HepG2 (cell line): ENCODE results near the gene LYSMD2. TPM values are rescaled to one million over a fixed set of nuclear protein-coding genes. Genes with fewer than 3 reads are reported as not detected.

Source experiments
- ATAC-seq: fragments of 200-7000 bp; cut with Tn5 transposase; 3 replicates; pipeline ENCODE4 v1.9.1; 2020; ENCODE audit warnings: mild to moderate bottlenecking, moderate library complexity
- BruUV-seq: library from RNA; stranded (reverse); fragments of 400-500 nt; replicated peaks from 2 replicates; lab custom pipeline; 2021; lab: Mats Ljungman, UMichigan
- CTCF ChIA-PET: fragments of 300-600 bp; formaldehyde crosslinking; extraction: SDS; loops from one replicate; lab custom pipeline; 2021; ENCODE audit warnings: low total read pairs, inconsistent platforms, low intra/inter-chr PET ratio; lab: Yijun Ruan, JAX
- POLR2A ChIA-PET: fragments of 350-600 bp; sonication (Branson Sonifier 250); formaldehyde crosslinking; loops from one replicate; lab custom pipeline; 2020; ENCODE audit warnings: antibody characterized with exemption, inconsistent platforms; lab: Yijun Ruan, JAX
- DNase-seq: peaks from one replicate; pipeline ENCODE4 v3.0.0-alpha.2; 2015; ENCODE audit warnings: low spot score
- FAIRE-seq: peaks from 3 replicates; lab custom pipeline; 2011; peaks lifted over from hg19 to GRCh38; lab: Jason Lieb, UNC
- H2AFZ ChIP-seq: one replicate; pipeline ENCODE4 v1.6.1; 2011; ENCODE audit warnings: low read length, inconsistent platforms
- H3K27ac ChIP-seq: fragments of 300-600 bp; 3 replicates; pipeline ENCODE4 v1.8.0; 2011; ENCODE audit warnings: mixed run types, mild to moderate bottlenecking, mixed read lengths, low read length, inconsistent platforms; ENCODE audit not compliant: insufficient read depth; ENCODE audit errors: extremely low read length
- H3K27me3 ChIP-seq, 2 experiments: fragments of 200-600 bp in 1 of 2; 2 replicates in 1 of 2; 3 replicates in 1 of 2; pipeline versions ENCODE4 v1.6.0 to v1.8.0; 2011; ENCODE audit warnings: low read length in 2 of 2, mild to moderate bottlenecking in 2 of 2, moderate library complexity in 2 of 2, inconsistent platforms in 1 of 2; ENCODE audit not compliant: insufficient read depth in 2 of 2, control insufficient read depth in 1 of 2
- H3K36me3 ChIP-seq, 2 experiments: fragments of 200-600 bp in 1 of 2; replicated peaks in 1 of 2; 2 replicates in 1 of 2; 3 replicates in 1 of 2; pipeline versions ENCODE4 v1.5.1 to v1.8.0; 2011; ENCODE audit warnings: low read length in 2 of 2, inconsistent platforms in 1 of 2; ENCODE audit not compliant: insufficient read depth in 2 of 2, control insufficient read depth in 1 of 2
- H3K4me1 ChIP-seq: 2 replicates; pipeline ENCODE4 v1.5.1; 2012; ENCODE audit warnings: low read length, inconsistent platforms; ENCODE audit not compliant: insufficient read depth
- H3K4me2 ChIP-seq: 2 replicates; pipeline ENCODE4 v1.6.0; 2011; ENCODE audit warnings: low read depth, low read length, inconsistent platforms
- H3K4me3 ChIP-seq, 3 experiments: fragments of 200-600 bp in 1 of 3; sonication (generic), shearing (Covaris generic) in 1 of 3; replicated peaks in 1 of 3; 2 replicates each; pipeline ENCODE4 v1.5.1; 2011 to 2016; ENCODE audit warnings: low read length in 3 of 3, inconsistent platforms in 2 of 3, low read depth in 2 of 3, mild to moderate bottlenecking in 2 of 3, control low read depth in 1 of 3, mixed read lengths in 1 of 3; ENCODE audit not compliant: insufficient read depth in 1 of 3
- H3K79me2 ChIP-seq: one replicate; pipeline ENCODE4 v1.6.1; 2011; ENCODE audit warnings: low read length, inconsistent platforms; ENCODE audit not compliant: insufficient read depth
- H3K9ac ChIP-seq: 2 replicates; pipeline ENCODE4 v1.6.0; 2011; ENCODE audit warnings: mild to moderate bottlenecking, low read depth, low read length, inconsistent platforms; ENCODE audit not compliant: insufficient read depth
- H3K9me3 ChIP-seq: 2 replicates; pipeline ENCODE4 v1.5.1; 2012; ENCODE audit warnings: mild to moderate bottlenecking, low read length
- H4K20me1 ChIP-seq: 2 replicates; pipeline ENCODE4 v1.6.0; 2011; ENCODE audit warnings: inconsistent platforms, mild to moderate bottlenecking, low read length, moderate library complexity; ENCODE audit not compliant: insufficient read depth
- ARID4A ChIP-seq: sonication (generic); formaldehyde crosslinking; IDR thresholded peaks from 2 replicates; pipeline ENCODE4 v1.5.0; 2020; ENCODE audit warnings: mild to moderate bottlenecking, missing genetic modification reagents, borderline replicate concordance
- ATF7 ChIP-seq, 2 experiments: fragments of 450-650 bp in 1 of 2; sonication (generic) in 1 of 2; formaldehyde crosslinking in 1 of 2; IDR thresholded peaks; 2 replicates each; pipeline versions ENCODE4 v1.4.0 to v1.6.1; 2016 to 2020; ENCODE audit warnings: antibody characterized with exemption in 1 of 2, mild to moderate bottlenecking in 1 of 2, missing genetic modification reagents in 1 of 2
- CEBPB ChIP-seq: IDR thresholded peaks from 2 replicates; pipeline ENCODE4 v1.6.1; 2011; ENCODE audit warnings: low read depth, low read length, improper control_type of control experiment, borderline replicate concordance
- ETV6 ChIP-seq: sonication (generic); formaldehyde crosslinking; conservative IDR thresholded peaks from 2 replicates; pipeline ENCODE4 v1.4.0; 2020; ENCODE audit warnings: missing genetic modification reagents
- FOXK1 ChIP-seq: sonication (generic); formaldehyde crosslinking; IDR thresholded peaks from 2 replicates; pipeline ENCODE4 v1.4.0; 2020; ENCODE audit warnings: low read depth, missing genetic modification reagents, borderline replicate concordance
- GMEB1 ChIP-seq: sonication (generic); formaldehyde crosslinking; IDR thresholded peaks from 2 replicates; pipeline ENCODE4 v1.5.1; 2020; ENCODE audit warnings: missing genetic modification reagents, mild to moderate bottlenecking, borderline replicate concordance
- HOXA5 ChIP-seq: sonication (generic); formaldehyde crosslinking; IDR thresholded peaks from 2 replicates; pipeline ENCODE4 v1.4.0; 2020; ENCODE audit warnings: missing genetic modification reagents
- NFRKB ChIP-seq: fragments of 450-650 bp; IDR thresholded peaks from 2 replicates; pipeline ENCODE4 v1.6.1; 2017
- NKX3-1 ChIP-seq: sonication (generic); formaldehyde crosslinking; IDR thresholded peaks from 2 replicates; pipeline ENCODE4 v1.5.0; 2020; ENCODE audit warnings: missing genetic modification reagents
- NR2F6 ChIP-seq, 2 experiments: IDR thresholded peaks; 2 replicates each; pipeline ENCODE4 v1.6.1; 2016; ENCODE audit warnings: antibody characterized with exemption in 1 of 2, mild to moderate bottlenecking in 1 of 2
- PBX3 ChIP-seq: sonication (generic); formaldehyde crosslinking; IDR thresholded peaks from 2 replicates; pipeline ENCODE4 v1.8.1; 2023; ENCODE audit warnings: missing genetic modification reagents, inconsistent platforms, borderline replicate concordance
- SNAPC2 ChIP-seq: sonication (generic); formaldehyde crosslinking; IDR thresholded peaks from 2 replicates; pipeline ENCODE4 v1.8.1; 2022; ENCODE audit warnings: mild to moderate bottlenecking, missing genetic modification reagents
- ZKSCAN1 ChIP-seq: fragments of 150-350 bp; IDR thresholded peaks from 2 replicates; pipeline ENCODE4 v1.6.1; 2014; ENCODE audit warnings: low read length
- ZNF577 ChIP-seq: sonication (generic); formaldehyde crosslinking; IDR thresholded peaks from 2 replicates; pipeline ENCODE4 v1.4.0; 2020; ENCODE audit warnings: mild to moderate bottlenecking, low read depth, missing genetic modification reagents, borderline replicate concordance
- WGBS: methylation state at CpG from one replicate; pipeline ENCODE4 v1.1.6; 2017; ENCODE audit warnings: low lambda C conversion rate; 5-methylcytosine and 5-hydroxymethylcytosine counted together
- in situ Hi-C: cut with HindIII; loops from 2 replicates; pipeline ENCODE4 v1.10.0; 2017; ENCODE audit warnings: low pct_unique_long_range_greater_than_20kb; ENCODE audit not compliant: extremely low pct_ligation_motif_present
- intact Hi-C: fragments of 100-400 bp; cut with micrococcal nuclease; formaldehyde crosslinking; loops from one replicate; pipeline ENCODE4 v1.10.0; 2022; ENCODE audit not compliant: unreplicated experiment
- polyA plus RNA-seq, 8 experiments: library from polyadenylated mRNA; depleted of rRNA in 3 of 8; stranded (reverse) in 7 of 8; unstranded in 1 of 8; fragments of >200 nt; fragmentation: Illumina TruSeq in 4 of 8; extraction: Trizol in 4 of 8; gene quantifications; 2 replicates each; pipeline versions ENCODE4 v1.2.1 to v1.2.3, GENCODE V29; 2011 to 2016; ENCODE audit warnings: low read depth in 4 of 8, missing spikeins in 1 of 8, mixed read lengths in 1 of 8; ENCODE audit not compliant: insufficient read depth in 1 of 8
- total RNA-seq, 5 experiments: library from RNA; depleted of rRNA; stranded (reverse); fragments of >200 nt; fragmentation: Illumina TruSeq; extraction: Trizol; gene quantifications; 2 replicates each; pipeline ENCODE4 v1.2.3, GENCODE V29; 2016; ENCODE audit warnings: low read depth in 1 of 5

The LYSMD2 gene
- total and polyA plus RNA-seq, 2 of the 13 experiments (the other 11 are each of a cell fraction or from before 2014, with no cell fraction given) = 0.05 to 0.27 TPM

GRCh38 chr15:51681303-51681963 is 56.0 kb downstream of the LYSMD2 start, which contains the start of gene SCG3:
SCG3 (plus strand) TSS chr15:51681503; CDS start chr15:51681756, 253 bp downstream.
- H3K36me3 ChIP-seq = no peaks in the 10 kb centered on the region
- 27% methylated on average over 27 of the region's 38 CpGs for WGBS
- no peaks in the 10 kb centered on the region for H3K9me3 ChIP-seq
- ChIA-PET POLR2A (no interaction called here), CTCF (no interaction called here)
- H3K9ac ChIP-seq = no peak within 1 kb of the TSS
- DNase-seq (peak; percentile 47), ATAC-seq (peak; percentile 94), FAIRE-seq (no peak)
- intact Hi-C loops (no loop called here), in situ Hi-C loops (no loop called here)
- H2AFZ ChIP-seq = no peak within 1 kb of the TSS
- no peak within 1 kb of the TSS for H3K4me3 ChIP-seq
- no peaks in the 10 kb centered on the region for H3K79me2 ChIP-seq
- H4K20me1 ChIP-seq = no peaks in the 10 kb centered on the region
- no peak within 1 kb of the TSS for H3K4me2 ChIP-seq
- no peaks in the 10 kb centered on the region for H3K4me1 ChIP-seq
- no peak within 1 kb of the TSS for H3K27ac ChIP-seq
- H3K27me3 ChIP-seq = peaks cover 0 to 3% of the 10 kb centered on the region in 2 experiments; a peak in 1 of 5 replicates
- BruUV-seq = no TSS peak
- TF ChIP-seq GMEB1 (CRISPR knock-in tag) (no peak), NFRKB (no peak), ZKSCAN1 (no peak), SNAPC2 (CRISPR knock-in tag) (0 out of 2 replicates have a peak, but pooled peaks have one; percentile 65), CEBPB (no peak), PBX3 (0 out of 2 replicates have a peak, but pooled peaks have one; percentile 67), HOXA5 (peak; percentile 89), NR2F6 (IDR thresholded peaks at IDR 0.05) (no peak), NR2F6 (CRISPR knock-in tag; IDR thresholded peaks at IDR 0.05) (0 out of 2 replicates have a peak, but pooled peaks have one; percentile 14), ETV6 (CRISPR knock-in tag) (peak; percentile 70; the same call in 1 of the 2 replicates), ZNF577 (CRISPR knock-in tag) (no peak), ARID4A (peak; percentile 21; the same call in 1 of the 2 replicates), ATF7 (IDR thresholded peaks at IDR 0.05) (no peak), ATF7 (CRISPR knock-in tag; IDR thresholded peaks at IDR 0.05) (no peak), NKX3-1 (CRISPR knock-in tag) (peak; percentile 88; the same call in 1 of the 2 replicates), FOXK1 (CRISPR knock-in tag) (peak; percentile 46; the same call in 1 of the 2 replicates)
